H1 (cell line): ENCODE data around the gene NDNF. TPM values are rescaled to one million over a fixed set of nuclear protein-coding genes. Genes with fewer than 3 reads are reported as not detected.

Source experiments
- CTCF ChIA-PET: fragments of 300-600 bp; sonication (Branson Sonifier 250); formaldehyde crosslinking; loops from one replicate; lab custom pipeline; 2021; ENCODE audit not compliant: partially characterized antibody; lab: Charles Lee
- POLR2A ChIA-PET: fragments of 300-600 bp; sonication (Branson Sonifier 250); formaldehyde crosslinking; loops from one replicate; lab custom pipeline; 2021; ENCODE audit warnings: inconsistent platforms; ENCODE audit not compliant: partially characterized antibody; lab: Charles Lee
- DNase-seq, 2 experiments: peaks; one replicate each; pipeline versions ENCODE4 v3.0.0 to v3.0.0-alpha.2; 2010 to 2022; ENCODE audit warnings: low spot score in 2 of 2, low read depth in 1 of 2, mixed read lengths in 1 of 2
- FAIRE-seq: peaks from 2 replicates; lab custom pipeline; 2011; peaks lifted over from hg19 to GRCh38; lab: Jason Lieb, UNC
- H2AFZ ChIP-seq: 2 replicates; pipeline ENCODE4 v1.8.1; 2012; ENCODE audit warnings: low read length, inconsistent platforms
- H2AK5ac ChIP-seq: 2 replicates; pipeline ENCODE4 v1.6.1; 2013; ENCODE audit warnings: low read depth, low read length
- H2BK120ac ChIP-seq: replicated peaks from 2 replicates; pipeline ENCODE3; 2013; ENCODE audit warnings: low read depth, low read length, inconsistent platforms
- H2BK12ac ChIP-seq: 2 replicates; pipeline ENCODE4 v1.6.1; 2013; ENCODE audit warnings: low read depth, low read length
- H2BK15ac ChIP-seq: 2 replicates; pipeline ENCODE4 v1.6.1; 2013; ENCODE audit warnings: low read length
- H2BK20ac ChIP-seq: 2 replicates; pipeline ENCODE4 v1.6.1; 2013; ENCODE audit warnings: low read length
- H2BK5ac ChIP-seq: 2 replicates; pipeline ENCODE4 v1.6.1; 2013; ENCODE audit warnings: low read depth, low read length
- H3K14ac ChIP-seq: 2 replicates; pipeline ENCODE4 v1.6.1; 2013; ENCODE audit warnings: inconsistent platforms; ENCODE audit not compliant: insufficient read length
- H3K18ac ChIP-seq: 2 replicates; pipeline ENCODE4 v1.6.1; 2013; ENCODE audit warnings: low read length; ENCODE audit errors: extremely low read depth
- H3K23ac ChIP-seq: 2 replicates; pipeline ENCODE4 v1.6.1; 2013; ENCODE audit warnings: inconsistent platforms; ENCODE audit not compliant: insufficient read length
- H3K23me2 ChIP-seq: 2 replicates; pipeline ENCODE4 v1.6.1; 2013; ENCODE audit warnings: low read depth, low read length
- H3K27ac ChIP-seq: 2 replicates; pipeline ENCODE4 v1.6.1; 2011; ENCODE audit warnings: low read depth, low read length, inconsistent platforms
- H3K27me3 ChIP-seq, 4 experiments: replicated peaks in 1 of 4; 1 replicate in 1 of 4; 2 replicates in 3 of 4; pipeline versions ENCODE4 v1.6.1 to v1.8.1; 2011 to 2013; ENCODE audit warnings: low read length in 3 of 4, mild to moderate bottlenecking in 3 of 4, inconsistent platforms in 2 of 4, mixed read lengths in 2 of 4, moderate library complexity in 1 of 4; ENCODE audit not compliant: control insufficient read depth in 3 of 4, insufficient read depth in 3 of 4; ENCODE audit errors: extremely low read depth in 1 of 4
- H3K36me3 ChIP-seq, 4 experiments: 2 replicates each; pipeline versions ENCODE4 v1.6.1 to v1.8.1; 2011 to 2013; ENCODE audit warnings: mild to moderate bottlenecking in 4 of 4, low read length in 3 of 4, moderate library complexity in 2 of 4, control low read depth in 1 of 4, inconsistent platforms in 1 of 4; ENCODE audit not compliant: insufficient read depth in 4 of 4, control insufficient read depth in 2 of 4
- H3K4ac ChIP-seq: replicated peaks from 2 replicates; pipeline ENCODE3; 2013; ENCODE audit warnings: low read length, low read depth, mixed read lengths, inconsistent platforms; ENCODE audit not compliant: insufficient read length
- H3K4me1 ChIP-seq, 4 experiments: replicated peaks in 1 of 4; 1 replicate in 1 of 4; 2 replicates in 3 of 4; pipeline versions ENCODE4 v1.6.1 to v1.8.1; 2011 to 2013; ENCODE audit warnings: low read length in 3 of 4, inconsistent platforms in 2 of 4, mixed read lengths in 1 of 4; ENCODE audit not compliant: insufficient read depth in 4 of 4, control insufficient read depth in 3 of 4
- H3K4me2 ChIP-seq, 2 experiments: 2 replicates each; pipeline versions ENCODE4 v1.6.1 to v1.8.1; 2011 to 2013; ENCODE audit warnings: low read depth in 2 of 2, low read length in 2 of 2, control low read depth in 1 of 2, inconsistent platforms in 1 of 2, mild to moderate bottlenecking in 1 of 2; ENCODE audit not compliant: insufficient read depth in 1 of 2
- H3K4me3 ChIP-seq, 4 experiments: fragments of 200-600, 300-600 bp in 1 of 4; sonication (generic), shearing (Covaris generic), sonication (Bioruptor Twin) in 1 of 4; 2 replicates each; pipeline versions ENCODE4 v1.5.1 to v1.8.1; 2011 to 2016; ENCODE audit warnings: low read length in 4 of 4, low read depth in 3 of 4, control low read depth in 2 of 4, inconsistent platforms in 2 of 4, mild to moderate bottlenecking in 2 of 4, mixed read lengths in 1 of 4, moderate library complexity in 1 of 4; ENCODE audit not compliant: insufficient read depth in 2 of 4; ENCODE audit errors: extremely low read depth in 1 of 4
- H3K56ac ChIP-seq: replicated peaks from 2 replicates; pipeline ENCODE3; 2013; ENCODE audit warnings: low read depth, mild to moderate bottlenecking, mixed read lengths, low read length, inconsistent platforms; ENCODE audit not compliant: insufficient read length
- H3K79me1 ChIP-seq: 2 replicates; pipeline ENCODE4 v1.6.1; 2013; ENCODE audit warnings: low read depth, low read length, control low read depth
- H3K79me2 ChIP-seq, 2 experiments: 2 replicates each; pipeline versions ENCODE4 v1.6.1 to v1.8.1; 2012 to 2013; ENCODE audit warnings: low read length in 2 of 2, mild to moderate bottlenecking in 2 of 2, inconsistent platforms in 1 of 2; ENCODE audit not compliant: insufficient read depth in 2 of 2, control insufficient read depth in 1 of 2
- H3K9ac ChIP-seq, 4 experiments: replicated peaks in 1 of 4; 1 replicate in 1 of 4; 2 replicates in 3 of 4; pipeline versions ENCODE4 v1.6.1 to v1.8.1; 2011 to 2013; ENCODE audit warnings: low read depth in 3 of 4, low read length in 3 of 4, control low read depth in 2 of 4, mild to moderate bottlenecking in 2 of 4, moderate library complexity in 2 of 4, inconsistent platforms in 1 of 4; ENCODE audit errors: extremely low read depth in 1 of 4
- H3K9me3 ChIP-seq, 2 experiments: 2 replicates each; pipeline versions ENCODE4 v1.6.1 to v1.8.1; 2012 to 2013; ENCODE audit warnings: mild to moderate bottlenecking in 2 of 2, moderate library complexity in 2 of 2, control low read depth in 1 of 2, inconsistent platforms in 1 of 2, low read depth in 1 of 2, low read length in 1 of 2, mixed read lengths in 1 of 2; ENCODE audit not compliant: insufficient read depth in 2 of 2
- H4K20me1 ChIP-seq, 2 experiments: replicated peaks in 1 of 2; 2 replicates each; pipeline versions ENCODE3 to v1.8.1; 2011 to 2013; ENCODE audit warnings: inconsistent platforms in 2 of 2, low read length in 2 of 2, mild to moderate bottlenecking in 1 of 2; ENCODE audit not compliant: insufficient read depth in 2 of 2, control insufficient read depth in 1 of 2
- H4K5ac ChIP-seq: 2 replicates; pipeline ENCODE4 v1.6.1; 2013; ENCODE audit warnings: low read length, low read depth, mixed read lengths, inconsistent platforms; ENCODE audit not compliant: insufficient read length
- H4K8ac ChIP-seq: 2 replicates; pipeline ENCODE4 v1.8.0; 2013; ENCODE audit warnings: mild to moderate bottlenecking, moderate library complexity, low read length, inconsistent platforms; ENCODE audit not compliant: insufficient read depth; ENCODE audit errors: extremely low read depth
- H4K91ac ChIP-seq: replicated peaks from 2 replicates; pipeline ENCODE3; 2013; ENCODE audit warnings: low read length, mixed read lengths, inconsistent platforms; ENCODE audit not compliant: insufficient read length
- CBX8 ChIP-seq: fragments of 300-800, 300-1000 bp; sonication (generic); IDR thresholded peaks from 2 replicates; pipeline ENCODE4 v1.7.1; 2016; ENCODE audit warnings: low read depth, low read length, borderline replicate concordance
- JUN ChIP-seq: IDR thresholded peaks from 2 replicates; pipeline ENCODE4 v1.6.1; 2011; ENCODE audit warnings: low read depth, mild to moderate bottlenecking, improper control_type of control experiment, low read length
- KDM5A ChIP-seq: fragments of 200-600 bp; IDR thresholded peaks from 2 replicates; pipeline ENCODE4 v1.7.1; 2012; ENCODE audit warnings: mild to moderate bottlenecking, low read length, inconsistent platforms, mixed read lengths
- NANOG ChIP-seq: IDR thresholded peaks from 2 replicates; pipeline ENCODE4 v1.6.1; 2011; ENCODE audit warnings: low read length, low read depth, mild to moderate bottlenecking, inconsistent platforms; ENCODE audit not compliant: insufficient read depth, poor library complexity, severe bottlenecking
- PHF8 ChIP-seq: fragments of 200-600 bp; sonication (generic); conservative IDR thresholded peaks from 2 replicates; pipeline ENCODE4 v1.7.1; 2012; ENCODE audit warnings: low read depth, mild to moderate bottlenecking, inconsistent platforms, low read length, moderate library complexity
- POLR2AphosphoS5 ChIP-seq: IDR thresholded peaks from 2 replicates; pipeline ENCODE4 v1.6.1; 2011; ENCODE audit warnings: low read depth, low read length
- RNF2 ChIP-seq: fragments of 200-900, 300-1000 bp; sonication (generic); IDR thresholded peaks from 2 replicates; pipeline ENCODE4 v1.7.1; 2016; ENCODE audit warnings: borderline replicate concordance, low read depth, mild to moderate bottlenecking, antibody characterized with exemption, low read length; ENCODE audit not compliant: poor library complexity, severe bottlenecking; ENCODE audit errors: missing control alignments
- TAF7 ChIP-seq: optimal IDR thresholded peaks from 2 replicates; pipeline ENCODE3; 2011; ENCODE audit warnings: low read depth, mild to moderate bottlenecking, inconsistent platforms, low read length, moderate library complexity, borderline replicate concordance
- TBP ChIP-seq: IDR thresholded peaks from 2 replicates; pipeline ENCODE4 v1.6.1; 2011; ENCODE audit warnings: low read depth, low read length, improper control_type of control experiment
- ZNF274 ChIP-seq: IDR thresholded peaks from 2 replicates; pipeline ENCODE4 v1.7.0; 2012; ENCODE audit warnings: low read length, borderline replicate concordance; ENCODE audit errors: extremely low read depth
- whole genome bisulfite sequencing, 2 experiments: shearing (Covaris generic) in 1 of 2; methylation state at CpG; one replicate each; pipeline versions ENCODE4 v1.1.6 to v1.1.7; 2013 to 2015; ENCODE audit warnings: low lambda C conversion rate in 2 of 2, mixed read lengths in 2 of 2, inconsistent platforms in 1 of 2, low coverage in 1 of 2, missing lambda C conversion rate in 1 of 2; ENCODE audit not compliant: insufficient replicate concordance in 2 of 2, insufficient coverage in 1 of 2, insufficient read length in 1 of 2; ENCODE audit errors: extremely low coverage in 1 of 2, missing lambda C conversion rate in 1 of 2; 5-methylcytosine and 5-hydroxymethylcytosine counted together
- polyA plus RNA-seq, 7 experiments: library from polyadenylated mRNA; depleted of rRNA in 3 of 7; stranded (reverse) in 5 of 7; unstranded in 2 of 7; fragments of >200 nt in 5 of 7; fragments of 200-250 nt in 2 of 7; gene quantifications; 1 replicate in 5 of 7; 2 replicates in 1 of 7; 4 replicates in 1 of 7; pipeline versions ENCODE4 v1.2.1 to v1.2.3, GENCODE V29; 2011 to 2013; ENCODE audit warnings: missing spikeins in 2 of 7, mixed read lengths in 2 of 7
- total RNA-seq: library from RNA; stranded (reverse); fragmentation: NEBNext Ultra II Directional; extraction: Animal tissue kit (Norgen Biotek cat#: 25700); gene quantifications from 2 replicates; pipeline ENCODE4 v1.2.1, GENCODE V29; 2021

NDNF gene
- total and polyA plus RNA-seq, 2 of the 8 experiments (the other 6 are each of a cell fraction or from before 2014, with no cell fraction given), result 0.70 to 1.6 TPM

DNA sequence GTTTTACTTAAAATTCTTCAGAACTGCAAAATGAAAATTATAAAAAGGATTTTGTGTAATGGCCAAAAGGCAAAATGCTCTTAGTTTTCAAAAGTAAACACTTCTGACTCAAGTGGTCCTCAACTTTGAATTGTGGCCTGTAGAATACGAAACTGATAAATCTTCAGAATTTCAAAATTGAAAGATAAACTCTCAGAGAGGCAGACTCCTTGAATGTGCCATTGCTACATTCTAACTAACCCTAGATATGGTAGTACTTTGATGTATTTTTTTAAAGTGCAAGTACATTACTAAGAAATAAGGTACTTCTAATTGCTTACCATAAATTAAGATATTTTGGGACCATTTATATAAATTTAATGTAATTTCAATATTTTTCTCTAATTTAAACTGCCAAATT lies 47.4 kb upstream of the NDNF start:
- Histone ChIP-seq H2AK5ac (no peak overlapping the region), H3K4me1 (no peaks in the 10 kb centered on the region), H3K56ac (no peak overlapping the region), H2BK5ac (no peak overlapping the region), H3K27ac (no peak overlapping the region), H4K91ac (no peak overlapping the region), H2AFZ (no peak overlapping the region), H3K18ac (no peak overlapping the region), H2BK15ac (no peak overlapping the region), H3K36me3 (no peaks in the 10 kb centered on the region), H3K79me2 (no peaks in the 10 kb centered on the region), H3K79me1 (no peaks in the 10 kb centered on the region), H3K9ac (no peak overlapping the region), H3K23me2 (no peaks in the 10 kb centered on the region; the same call in 1 of the 2 replicates), H2BK120ac (no peak overlapping the region), H2BK12ac (no peak overlapping the region), H3K9me3 (no peaks in the 10 kb centered on the region), H3K4me2 (no peak overlapping the region), H3K4me3 (no peak overlapping the region), H3K27me3 (no peaks in the 10 kb centered on the region), H4K8ac (no peak overlapping the region), H2BK20ac (no peak overlapping the region), H3K4ac (no peak overlapping the region), H3K14ac (no peak overlapping the region), H4K20me1 (no peaks in the 10 kb centered on the region), H4K5ac (no peak overlapping the region), H3K23ac (no peak overlapping the region)
- ChIA-PET POLR2A (no interaction called here), CTCF (interaction anchor here (1.0 kb wide), 1 partner anchor 11 kb away, joined by 5 read pairs; no protein-coding TSS in a partner anchor)
- DNase-seq (no peak), FAIRE-seq (no peak)
- 100% methylated on average over 1 of the region's 1 CpG; no CpG with 5 or more reads in 1 of the 2 experiments for WGBS, 2 experiments
- no peak for TF ChIP-seq CBX8
- TF ChIP-seq POLR2AphosphoS5, result no peak
- TF ChIP-seq ZNF274, result no peak
- TF ChIP-seq NANOG, result no peak
- TF ChIP-seq JUN, result no peak
- TF ChIP-seq TAF7, result no peak
- TF ChIP-seq RNF2, result no peak
- no peak for TF ChIP-seq TBP
- no peak for TF ChIP-seq KDM5A
- no peak for TF ChIP-seq PHF8
